Fibroblast of villous mesenchyme (primary cell): ENCODE data around the gene UBE2C. TPM values are rescaled to one million over a fixed set of nuclear protein-coding genes. Genes with fewer than 3 reads are reported as not detected.
"Not testable (repeated sequence)": the region's sequence is repeated elsewhere in the genome, so short reads cannot be mapped to it uniquely, and the experiment has no call there.

Experiments
- DNase-seq: peaks from one replicate; pipeline ENCODE4 v3.0.0-alpha.2; 2010; ENCODE audit warnings: low read depth
- H3K4me3 ChIP-seq: 2 replicates; pipeline ENCODE4 v1.5.1; 2011; ENCODE audit warnings: low read depth, mild to moderate bottlenecking, low read length
- CTCF ChIP-seq: IDR thresholded peaks from 2 replicates; pipeline ENCODE4 v1.5.1; 2012; ENCODE audit warnings: low read depth, mild to moderate bottlenecking, low read length; ENCODE audit not compliant: insufficient read depth
- total RNA-seq: library from RNA; depleted of rRNA; stranded (reverse); fragments of >200 nt; gene quantifications from 2 replicates; pipeline ENCODE4 v1.2.3, GENCODE V29; 2012

UBE2C gene
- total RNA-seq, 1 donor, result 26.3 TPM

GRCh38 chr20:45782890-45783289 lies 29.6 kb upstream of the UBE2C start:
- DNase-seq, result peak; percentile 22
- no peak overlapping the region for H3K4me3 ChIP-seq
- TF ChIP-seq CTCF, result no peak

- H3K4me3 ChIP-seq, result no peak overlapping the region
- no peak for TF ChIP-seq CTCF
- DNase-seq, result peak; percentile 18
Measured at GRCh38 chr20:45783656-45784294, 28.7 kb upstream of the UBE2C start.

- H3K4me3 ChIP-seq, result no peak overlapping the region
- no peak for TF ChIP-seq CTCF
- DNase-seq, result no peak
Measured at GRCh38 chr20:45788351-45788750, 24.1 kb upstream of the UBE2C start.

GRCh38 chr20:45792317-45793118 lies 19.9 kb upstream of the UBE2C start:
- TF ChIP-seq CTCF, result no peak
- DNase-seq, result no peak
- H3K4me3 ChIP-seq, result peak overlapping the region; percentile 93

GRCh38 chr20:45796337-45797065 lies 15.9 kb upstream of the UBE2C start:
- no peak for DNase-seq
- no peak overlapping the region for H3K4me3 ChIP-seq
- TF ChIP-seq CTCF, result no peak

GRCh38 chr20:45797510-45797909 lies 14.9 kb upstream of the UBE2C start:
- H3K4me3 ChIP-seq, DNase-seq: not testable (repeated sequence)

- not testable (repeated sequence) for H3K4me3 ChIP-seq, DNase-seq
Measured at GRCh38 chr20:45797955-45798354, 14.5 kb upstream of the UBE2C start.
